Measurements from ENCODE around the gene OGFOD3.

The OGFOD3 gene

DNA sequence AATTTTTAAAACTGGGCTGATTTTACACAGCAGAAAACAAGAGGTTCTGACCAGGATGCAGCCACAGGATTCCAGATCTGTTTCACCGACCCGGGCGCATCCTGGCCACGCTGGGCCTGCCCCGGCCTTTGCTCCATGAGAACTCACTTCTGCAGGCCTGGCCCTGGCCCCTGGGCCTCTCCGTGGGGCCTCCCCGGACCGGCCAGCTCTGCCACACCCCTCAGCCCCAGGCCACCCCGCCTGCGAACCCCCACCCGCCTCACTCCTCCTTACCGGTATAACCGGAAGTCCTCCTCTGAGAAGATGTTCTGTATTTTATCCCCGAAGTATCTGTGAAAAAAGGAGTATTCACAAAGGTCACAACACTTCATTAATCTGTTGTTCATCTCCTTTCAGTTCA, 13.3 kb downstream of the OGFOD3 start:
- DNase-seq (ENCODE audit: low spot score) = no peak

DNA sequence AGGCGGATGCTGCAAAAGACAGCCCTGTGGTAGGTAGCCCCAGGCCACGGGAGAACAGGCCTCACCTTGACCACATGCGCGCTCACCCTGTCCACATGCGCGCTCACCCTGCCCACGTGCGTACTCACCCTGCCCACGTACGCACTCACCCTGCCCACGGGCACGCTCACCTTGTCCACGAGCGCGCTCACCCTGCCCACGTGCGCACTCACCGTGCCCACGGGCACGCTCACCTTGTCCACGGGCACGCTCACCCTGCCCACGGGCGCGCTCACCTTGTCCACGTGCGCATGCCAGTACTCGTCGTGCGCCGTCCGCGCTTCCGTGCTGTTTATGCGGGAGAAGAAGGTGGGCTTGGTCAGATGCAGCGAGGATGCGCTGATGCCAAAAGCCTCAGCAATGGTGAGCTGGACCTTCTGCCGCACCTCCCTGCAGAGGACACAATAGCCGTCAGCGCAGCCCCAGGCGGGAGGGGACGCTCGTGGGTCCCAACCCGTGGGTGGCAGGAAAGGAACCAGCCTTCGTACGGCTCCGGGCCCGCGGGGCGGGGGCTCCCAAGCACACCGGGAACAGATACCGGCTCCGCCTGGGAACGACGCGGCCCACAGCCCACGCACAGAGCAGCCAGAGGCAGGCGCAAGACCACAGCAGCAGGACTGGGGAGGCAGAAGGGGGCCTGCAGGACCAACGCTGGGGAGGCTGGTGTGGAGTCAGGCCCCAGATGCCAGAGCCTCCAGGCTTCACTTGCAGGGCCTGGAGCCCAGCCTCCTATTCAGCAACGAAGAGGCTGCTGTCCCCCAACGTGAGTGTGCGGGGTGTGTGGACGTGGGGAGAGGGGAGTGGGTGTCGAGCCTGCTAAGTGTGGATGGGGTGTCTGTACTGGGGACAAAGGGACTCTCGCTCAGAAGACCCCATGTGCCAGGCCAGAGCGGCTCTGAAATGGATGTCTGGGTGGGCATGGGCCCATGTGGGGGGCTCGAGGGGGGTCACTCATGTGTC, 14.4 kb downstream of the OGFOD3 start:
- no peak for DNase-seq (ENCODE audit: low spot score)

DNA sequence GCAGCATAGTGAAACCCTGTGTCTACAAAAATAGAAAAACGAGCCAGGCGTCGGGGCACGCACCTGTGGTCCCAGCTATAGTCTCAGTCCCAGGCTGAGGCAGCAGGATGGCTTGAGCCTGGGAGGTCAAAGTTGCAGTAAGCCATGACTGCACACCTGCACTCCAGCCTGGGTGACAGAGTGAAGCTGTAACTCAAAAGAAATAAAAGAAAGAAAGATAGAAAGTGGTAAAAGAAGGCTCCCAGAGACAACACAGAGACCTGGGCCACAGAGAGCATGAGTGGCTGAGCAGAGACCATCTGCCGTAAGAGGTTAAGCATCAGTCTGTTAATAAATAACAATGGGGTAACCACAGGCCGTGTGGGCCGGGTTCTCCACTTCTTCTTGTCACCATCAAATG, 15.5 kb downstream of the OGFOD3 start:
- no peak for DNase-seq (ENCODE audit: low spot score)

DNA sequence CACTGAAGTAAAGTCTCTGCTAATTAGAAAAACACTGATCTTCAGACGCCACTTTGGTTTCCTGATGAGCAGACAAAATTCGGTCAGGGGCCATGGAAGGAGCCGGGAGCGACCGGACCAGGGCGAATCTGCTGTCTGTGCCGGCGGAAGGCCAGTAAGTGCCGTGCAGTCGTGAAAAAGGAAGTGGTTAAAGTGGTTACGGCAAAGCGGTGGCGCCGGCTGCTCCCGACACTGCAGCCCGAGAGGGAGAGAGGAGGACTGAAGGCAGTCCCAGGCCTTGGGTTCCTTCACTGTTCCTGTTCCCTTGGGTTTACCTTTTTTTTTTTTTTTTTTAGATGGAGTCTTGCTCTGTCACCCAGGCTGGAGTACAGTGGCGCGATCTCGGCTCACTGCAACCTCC, 17.6 kb downstream of the OGFOD3 start:
- DNase-seq (ENCODE audit: low spot score) = no peak

DNA sequence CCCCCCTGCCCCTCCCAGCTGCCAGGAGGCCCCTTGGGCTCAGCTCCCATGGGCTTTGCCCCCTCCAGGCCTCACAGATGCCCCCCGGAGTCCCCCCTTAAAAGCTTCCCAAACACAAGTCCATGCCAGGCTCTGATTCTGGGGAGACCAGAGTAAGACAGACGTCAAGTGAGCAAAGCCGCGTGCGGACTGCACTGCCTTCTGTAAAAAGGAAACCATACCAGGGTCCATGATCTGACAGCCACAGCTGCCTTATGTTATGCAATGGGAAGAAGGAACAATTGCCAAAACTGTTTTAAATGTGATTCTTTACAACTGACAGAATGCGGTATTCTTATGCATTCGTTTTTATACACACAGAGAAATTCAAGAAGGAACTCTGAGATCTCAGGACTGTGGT, 18.2 kb downstream of the OGFOD3 start:
- no peak for DNase-seq (ENCODE audit: low spot score)

DNA sequence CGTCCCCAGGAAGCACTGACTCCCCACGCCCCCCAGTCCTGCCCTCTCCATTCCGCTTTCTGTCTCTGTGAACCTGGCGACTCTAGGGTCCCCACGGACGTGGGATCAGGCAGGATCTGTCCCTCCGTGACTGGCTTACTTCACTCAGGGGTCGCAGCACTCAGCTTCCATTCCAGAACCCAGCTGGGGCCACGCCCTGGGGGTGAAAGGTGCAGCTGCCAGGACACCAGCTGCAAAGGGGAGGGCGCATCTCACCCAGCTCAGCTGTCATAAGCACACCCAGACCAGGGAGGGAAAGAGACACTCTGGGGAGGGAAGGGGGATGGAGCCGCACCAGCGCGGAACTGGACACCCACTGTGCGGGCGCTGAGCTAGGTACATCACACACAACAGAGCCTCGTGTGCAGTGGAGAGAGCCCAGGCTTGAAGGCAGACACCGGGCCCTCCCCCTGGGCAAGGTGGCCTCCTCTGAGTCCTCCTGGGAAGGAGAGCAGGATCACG, 18.7 kb downstream of the OGFOD3 start:
- no peak for DNase-seq (ENCODE audit: low spot score)

DNA sequence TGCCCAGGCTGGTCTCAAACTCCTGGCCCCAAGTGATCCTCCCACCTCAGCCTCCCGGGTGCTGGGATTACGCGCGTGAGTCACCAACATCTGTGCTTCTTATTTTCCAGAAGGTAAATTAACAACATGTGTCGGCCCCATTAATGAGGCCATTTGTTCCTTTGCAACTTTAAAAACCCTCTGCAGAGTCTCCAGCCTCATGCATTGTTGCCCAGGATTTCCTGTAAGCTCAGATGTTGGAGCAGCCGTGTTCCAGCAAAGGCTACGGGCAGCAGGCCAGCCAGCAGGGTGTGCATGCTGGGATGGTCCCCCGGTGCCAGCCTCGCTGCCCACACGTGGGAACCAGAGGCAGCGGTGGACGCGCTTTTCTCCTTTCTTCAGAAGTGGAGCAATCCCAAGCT, 19.3 kb downstream of the OGFOD3 start:
- DNase-seq (ENCODE audit: low spot score) = no peak

DNA sequence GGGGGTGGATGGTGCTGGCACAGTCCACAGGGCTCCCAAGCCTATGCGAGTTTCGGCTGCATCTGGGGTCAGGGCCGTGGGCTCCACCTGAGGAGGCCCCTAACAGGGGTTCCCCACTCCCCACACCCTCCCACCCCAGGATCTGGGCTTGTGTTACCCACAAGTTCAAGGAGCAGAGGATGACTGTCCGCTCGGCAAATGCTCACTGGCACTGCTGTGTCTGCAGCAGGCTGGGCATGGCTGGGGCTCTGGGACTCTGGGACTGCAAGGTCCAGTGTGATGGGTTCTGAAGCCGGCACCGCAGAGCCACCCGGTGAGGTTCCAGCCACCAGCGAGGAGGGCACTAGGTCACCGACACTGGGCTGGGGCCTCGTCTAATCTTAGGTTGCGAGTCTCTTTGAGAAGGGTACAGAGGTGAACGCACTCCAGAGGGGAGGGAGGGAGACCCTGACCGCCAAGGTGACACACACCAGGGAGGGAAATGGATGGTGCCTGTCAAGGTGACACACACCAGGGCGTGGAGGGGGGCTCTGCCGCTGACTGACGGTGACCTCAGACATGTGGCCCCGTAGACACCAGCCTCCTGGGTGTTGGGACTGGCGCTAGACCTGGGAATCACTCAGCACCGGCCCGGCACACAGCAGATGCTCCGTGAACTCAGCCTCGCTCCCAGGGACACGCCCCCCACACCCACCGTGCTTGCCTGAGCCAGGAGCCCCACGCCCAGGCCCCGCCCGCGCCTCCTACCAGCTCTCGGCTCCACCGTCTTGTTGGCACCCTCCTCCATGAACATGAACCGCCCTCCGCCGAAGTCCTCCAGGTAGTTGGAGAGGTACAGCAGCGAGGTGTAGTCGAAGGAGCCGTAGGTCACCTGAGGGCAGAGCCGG, 20.7 kb downstream of the OGFOD3 start:
- DNase-seq (ENCODE audit: low spot score) = no peak

- peak; percentile 51 for DNase-seq (ENCODE audit: low spot score)
Observed at GRCh38 chr17:82396601-82397435, 21.6 kb downstream of the OGFOD3 start.

DNA sequence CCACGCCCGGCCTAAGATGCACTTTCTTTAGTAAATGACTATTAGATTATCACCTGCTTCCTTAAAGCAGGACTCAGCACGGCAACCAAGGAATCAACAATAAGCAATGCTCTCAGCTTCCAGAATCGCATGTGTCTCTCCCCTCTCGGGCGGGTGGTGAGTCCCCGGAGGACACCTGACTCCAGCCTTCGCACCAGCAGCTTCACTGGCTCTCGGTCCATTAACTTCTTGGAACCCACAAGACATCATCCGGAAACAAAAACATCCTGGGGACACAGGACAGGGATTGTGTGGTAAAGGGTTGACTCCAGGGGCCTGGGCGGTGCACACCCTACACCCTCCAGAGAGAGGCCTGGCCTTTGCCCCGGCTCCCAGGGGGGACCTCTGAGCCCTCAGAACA, 24.1 kb downstream of the OGFOD3 start:
- no peak for DNase-seq (ENCODE audit: low spot score)

- no peak for DNase-seq (ENCODE audit: low spot score)
Observed at GRCh38 chr17:82392941-82393340, 25.4 kb downstream of the OGFOD3 start.

DNA sequence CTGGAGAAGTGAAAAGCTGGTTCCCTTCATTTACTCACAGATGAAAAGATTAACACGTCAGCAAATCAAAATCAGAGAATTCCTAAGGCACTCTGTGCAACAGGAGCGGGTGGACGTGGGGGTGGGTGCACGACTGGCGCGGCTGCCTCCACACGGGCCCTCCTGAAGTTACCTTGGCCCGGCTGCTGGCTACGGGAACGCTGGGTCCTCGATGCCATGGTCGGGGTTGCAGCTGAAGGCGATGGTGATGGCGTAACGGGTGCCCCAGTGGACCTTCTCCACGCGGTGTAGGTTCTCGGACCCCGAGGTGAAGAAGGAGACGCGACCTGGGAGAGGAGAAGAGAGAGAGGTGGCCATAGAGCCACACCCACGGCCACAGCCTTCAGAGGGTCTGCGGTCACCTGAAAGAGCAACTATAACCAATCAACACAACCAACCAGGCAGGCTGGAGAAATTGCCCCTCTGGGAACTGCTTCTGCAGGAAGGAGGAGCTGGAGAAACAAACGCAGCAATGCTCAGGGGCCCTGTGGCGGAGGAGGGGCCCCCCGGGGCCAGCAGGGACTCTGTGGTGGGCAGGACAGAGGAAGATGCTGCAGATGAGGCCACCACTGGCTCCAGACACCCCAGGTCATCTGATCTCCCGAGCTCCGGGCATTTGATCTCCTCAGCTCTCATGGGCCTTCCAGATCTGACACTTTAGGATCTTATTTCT, 26.0 kb downstream of the OGFOD3 start:
- DNase-seq (ENCODE audit: low spot score) = no peak

DNA sequence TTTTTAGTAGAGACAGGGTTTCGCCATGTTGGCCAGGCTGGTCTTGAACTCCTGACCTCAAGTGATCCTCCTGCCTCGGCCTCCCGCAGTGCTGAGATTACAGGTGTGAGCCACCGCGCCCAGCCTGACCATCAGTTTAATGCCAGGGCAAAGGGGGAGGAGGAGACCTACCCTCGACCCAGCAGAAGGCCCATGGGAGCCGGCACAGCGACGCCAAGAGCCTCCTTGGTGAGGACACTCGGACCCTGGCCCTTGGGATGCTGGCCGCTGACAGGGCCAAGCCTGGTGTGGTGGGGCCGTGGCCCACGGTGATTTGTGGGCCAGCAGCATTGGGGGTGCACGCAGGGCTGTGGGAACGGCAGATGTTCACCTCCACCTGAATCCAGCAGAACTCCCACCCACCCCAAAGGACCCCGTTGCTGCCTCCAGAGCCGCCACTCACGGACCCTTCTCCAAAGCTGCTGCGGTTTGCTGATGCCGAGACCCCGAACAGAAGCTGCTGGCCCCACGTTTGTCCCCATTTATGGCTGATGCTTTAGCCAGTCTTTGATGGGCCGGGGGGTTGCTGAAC, 26.8 kb downstream of the OGFOD3 start:
- DNase-seq (ENCODE audit: low spot score) = no peak

DNA sequence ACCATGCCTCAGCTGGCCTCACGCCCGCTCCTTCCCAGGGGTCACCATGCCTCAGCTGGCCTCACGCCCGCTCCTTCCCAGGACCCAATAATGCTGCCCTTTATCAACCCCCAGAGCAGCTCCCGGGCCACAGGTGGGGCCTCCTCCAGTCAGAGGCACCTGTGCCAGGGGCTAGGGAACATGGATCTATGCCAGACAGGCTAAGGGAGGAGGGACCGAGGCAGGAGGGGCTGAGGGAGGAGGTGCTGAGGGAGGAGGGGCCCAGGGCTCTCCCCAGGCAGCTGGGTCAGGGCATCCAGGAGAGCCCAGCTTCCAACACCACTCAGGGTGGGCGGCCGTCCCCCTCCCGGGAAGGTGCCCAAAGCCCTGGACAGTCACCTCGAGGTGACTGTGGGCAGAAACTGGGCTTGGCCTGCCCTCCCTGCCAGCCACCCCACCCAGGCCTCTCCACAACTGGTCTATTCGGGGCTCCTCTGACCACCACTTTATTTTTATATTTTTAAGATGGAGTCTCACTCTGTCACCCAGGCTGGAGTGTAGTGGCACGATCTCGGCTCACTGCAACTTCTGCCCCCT, 27.4 kb downstream of the OGFOD3 start:
- DNase-seq (ENCODE audit: low spot score) = no peak

DNA sequence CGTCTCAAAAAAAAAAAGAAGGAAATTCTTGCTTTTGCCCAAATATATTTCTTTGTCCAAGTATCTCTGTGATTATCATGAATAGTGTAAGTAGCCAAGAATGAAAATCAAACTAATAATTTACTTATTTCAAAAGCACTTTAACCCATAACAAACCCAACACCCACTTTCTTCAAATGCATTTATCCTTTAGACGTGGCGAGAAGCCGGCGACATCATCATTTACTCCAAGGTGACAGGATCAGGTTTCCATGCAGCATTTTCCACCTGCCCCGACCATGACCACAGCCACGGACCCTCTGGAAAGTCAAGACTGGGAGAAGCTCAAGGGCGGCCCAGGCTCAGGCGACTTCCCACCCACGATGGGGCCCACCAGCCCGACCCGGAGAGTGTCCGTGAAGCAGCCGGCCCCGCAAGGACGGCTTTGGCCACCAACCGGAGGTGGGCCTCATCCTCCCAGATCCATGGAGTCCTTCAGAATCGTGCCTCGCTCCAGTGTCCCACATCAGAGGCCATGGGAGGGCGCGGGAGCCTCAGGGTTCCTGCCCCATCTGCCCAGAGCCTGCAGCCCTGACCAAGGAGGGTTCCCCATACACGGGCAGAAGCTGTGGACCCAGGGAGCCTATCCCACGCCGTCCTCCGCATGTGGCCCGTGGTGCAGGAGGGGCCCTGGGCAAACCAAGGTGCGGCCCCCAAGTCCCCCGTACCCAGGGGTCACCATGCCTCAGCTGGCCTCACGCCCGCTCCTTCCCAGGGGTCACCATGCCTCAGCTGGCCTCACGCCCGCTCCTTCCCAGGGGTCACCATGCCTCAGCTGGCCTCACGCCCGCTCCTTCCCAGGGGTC, 28.1 kb downstream of the OGFOD3 start:
- DNase-seq (ENCODE audit: low spot score) = no peak

GRCh38 chr17:82389379-82389778, 29.0 kb downstream of the OGFOD3 start:
- no peak for DNase-seq (ENCODE audit: low spot score)

- no peak for DNase-seq (ENCODE audit: low spot score)
Observed at GRCh38 chr17:82388922-82389283, 29.5 kb downstream of the OGFOD3 start.

GRCh38 chr17:82388223-82388921, 30.0 kb downstream of the OGFOD3 start:
- peak; percentile 17 for DNase-seq (ENCODE audit: low spot score)

- no peak for DNase-seq (ENCODE audit: low spot score)
Observed at GRCh38 chr17:82387705-82388106, 30.7 kb downstream of the OGFOD3 start.

All from RKO (cell line).